Right lobe of liver (tissue), 4 donors: ENCODE results near the gene OR4A15.

Source experiments
- CTCF ChIP-seq, 4 donors: fragments of 200-600 bp in 3 of 4; fragments of 450-650 bp in 1 of 4; IDR thresholded peaks; one replicate each; pipeline versions ENCODE4 v1.5.1 to v1.8.0; 2016 to 2022; ENCODE audit warnings: antibody characterized with exemption in 4 of 4, mild to moderate bottlenecking in 2 of 4
- POLR2A ChIP-seq: fragments of 450-650 bp; IDR thresholded peaks from one replicate; pipeline ENCODE4 v1.6.1; 2017; ENCODE audit warnings: antibody characterized with exemption, mild to moderate bottlenecking
- donor health status: DM: no; HTN: no; CAD: no.
- donor health status: DM: no; HTN: no; CAD: no.
- donor health status: DM: no; HTN: yes; CAD: no.

GRCh38 chr11:55367674-55368073 lies at the start of gene OR4A15:
- TF ChIP-seq CTCF (IDR thresholded peaks at IDR 0.05) (no peak), POLR2A (no peak)
